Measurements from ENCODE around the gene ADGRF3. TPM values are rescaled to one million over a fixed set of nuclear protein-coding genes. Genes with fewer than 3 reads are reported as not detected.

ADGRF3 gene
- total RNA-seq, 1 donor from 2014 or later: 0.56 TPM

GRCh38 chr2:26300234-26300925 is 46.2 kb downstream of the ADGRF3 start:
- Mint-ChIP-seq H3K36me3 (ENCODE audit: unreplicated experiment) (no peaks in the 10 kb centered on the region), H3K27ac (ENCODE audit: unreplicated experiment) (no peak overlapping the region), H3K4me1 (ENCODE audit: unreplicated experiment) (no peaks in the 10 kb centered on the region), H3K9me3 (ENCODE audit: unreplicated experiment) (no peaks in the 10 kb centered on the region), H3K27me3 (ENCODE audit: unreplicated experiment) (no peaks in the 10 kb centered on the region), H3K4me3 (ENCODE audit: unreplicated experiment) (no peak overlapping the region)
- TF ChIP-seq CTCF (IDR thresholded peaks at IDR 0.05): no peak
- DNase-seq (ENCODE audit: extremely low spot score, unreplicated experiment): no peak

GRCh38 chr2:26299471-26300101 is 47.0 kb downstream of the ADGRF3 start:
- H3K9me3 Mint-ChIP-seq (ENCODE audit: unreplicated experiment): no peaks in the 10 kb centered on the region
- no peak for DNase-seq (ENCODE audit: extremely low spot score, unreplicated experiment)

GRCh38 chr2:26298638-26299393 is 47.8 kb downstream of the ADGRF3 start:
- H3K4me1 Mint-ChIP-seq (ENCODE audit: unreplicated experiment): no peaks in the 10 kb centered on the region
- no peak overlapping the region for H3K27ac Mint-ChIP-seq (ENCODE audit: unreplicated experiment)
- no peaks in the 10 kb centered on the region for H3K36me3 Mint-ChIP-seq (ENCODE audit: unreplicated experiment)
- DNase-seq (ENCODE audit: extremely low spot score, unreplicated experiment): no peak
- TF ChIP-seq CTCF (IDR thresholded peaks at IDR 0.05): no peak
- H3K4me3 Mint-ChIP-seq (ENCODE audit: unreplicated experiment): no peak overlapping the region
- H3K27me3 Mint-ChIP-seq (ENCODE audit: unreplicated experiment): no peaks in the 10 kb centered on the region
- no peaks in the 10 kb centered on the region for H3K9me3 Mint-ChIP-seq (ENCODE audit: unreplicated experiment)

More at GRCh38 chr2:26299471-26300101, 47.0 kb downstream of the ADGRF3 start:
- H3K4me1 Mint-ChIP-seq (ENCODE audit: unreplicated experiment): no peaks in the 10 kb centered on the region
- H3K36me3 Mint-ChIP-seq (ENCODE audit: unreplicated experiment): no peaks in the 10 kb centered on the region
- H3K4me3 Mint-ChIP-seq (ENCODE audit: unreplicated experiment): no peak overlapping the region
- H3K27me3 Mint-ChIP-seq (ENCODE audit: unreplicated experiment): no peaks in the 10 kb centered on the region
- H3K27ac Mint-ChIP-seq (ENCODE audit: unreplicated experiment): no peak overlapping the region
- no peak for TF ChIP-seq CTCF (IDR thresholded peaks at IDR 0.05)

GRCh38 chr2:26298286-26298637 is 48.3 kb downstream of the ADGRF3 start:
- no peak for DNase-seq (ENCODE audit: extremely low spot score, unreplicated experiment)
- Mint-ChIP-seq H3K4me3 (ENCODE audit: unreplicated experiment) (no peak overlapping the region), H3K36me3 (ENCODE audit: unreplicated experiment) (no peaks in the 10 kb centered on the region), H3K4me1 (ENCODE audit: unreplicated experiment) (no peaks in the 10 kb centered on the region), H3K27me3 (ENCODE audit: unreplicated experiment) (no peaks in the 10 kb centered on the region), H3K9me3 (ENCODE audit: unreplicated experiment) (no peaks in the 10 kb centered on the region), H3K27ac (ENCODE audit: unreplicated experiment) (no peak overlapping the region)
- TF ChIP-seq CTCF (IDR thresholded peaks at IDR 0.05): no peak

GRCh38 chr2:26297061-26297460 is 49.5 kb downstream of the ADGRF3 start:
- no peaks in the 10 kb centered on the region for H3K9me3 Mint-ChIP-seq (ENCODE audit: unreplicated experiment)
- no peak for TF ChIP-seq CTCF (IDR thresholded peaks at IDR 0.05)
- no peaks in the 10 kb centered on the region for H3K36me3 Mint-ChIP-seq (ENCODE audit: unreplicated experiment)
- no peak overlapping the region for H3K27ac Mint-ChIP-seq (ENCODE audit: unreplicated experiment)
- H3K4me3 Mint-ChIP-seq (ENCODE audit: unreplicated experiment): no peak overlapping the region
- H3K4me1 Mint-ChIP-seq (ENCODE audit: unreplicated experiment): no peaks in the 10 kb centered on the region
- H3K27me3 Mint-ChIP-seq (ENCODE audit: unreplicated experiment): no peaks in the 10 kb centered on the region
- DNase-seq (ENCODE audit: extremely low spot score, unreplicated experiment): no peak

Data from osteocyte (in vitro differentiated cells).